GM12801 (cell line): ENCODE data around the gene PACSIN3.

ENCODE experiments used
- TF ChIP-seq, protein P1 (sequence below): IDR thresholded peaks from one replicate; pipeline ENCODE4 v1.5.1; 2011; ENCODE audit warnings: control low read depth; ENCODE audit not compliant: insufficient read length; ENCODE audit errors: extremely low read depth

The PACSIN3 gene

DNA sequence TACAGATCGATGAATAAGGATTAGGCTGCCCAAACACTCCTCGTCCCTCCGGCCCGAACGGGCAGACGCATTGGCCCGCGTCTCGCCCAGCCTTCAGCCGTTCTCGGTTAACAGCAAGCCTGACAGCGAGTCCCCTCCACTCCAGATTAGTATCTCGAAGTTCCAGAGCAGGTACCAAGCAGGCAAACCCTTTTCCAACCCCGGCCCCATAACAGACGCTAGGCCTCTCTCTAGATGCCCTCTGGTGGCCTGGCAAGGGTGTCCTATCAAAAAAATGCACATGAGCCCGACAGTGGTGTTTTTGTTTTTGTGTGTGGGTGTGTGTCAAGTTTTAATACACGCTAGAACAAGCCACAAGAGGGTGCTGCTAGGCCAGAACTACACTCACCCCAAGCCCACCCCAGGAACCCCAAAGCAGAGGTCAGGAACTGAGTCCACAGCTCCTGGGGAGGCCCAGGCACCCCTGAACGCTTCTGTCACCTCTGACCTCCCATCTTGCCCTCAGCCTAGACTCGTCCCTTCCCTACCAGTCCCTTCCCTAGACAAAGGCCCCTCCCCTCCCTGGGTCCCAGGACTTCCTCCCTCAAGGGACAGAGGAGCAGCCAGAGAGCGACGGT lies 8.9 kb downstream of the PACSIN3 start:
- TF ChIP-seq, protein P1, sequence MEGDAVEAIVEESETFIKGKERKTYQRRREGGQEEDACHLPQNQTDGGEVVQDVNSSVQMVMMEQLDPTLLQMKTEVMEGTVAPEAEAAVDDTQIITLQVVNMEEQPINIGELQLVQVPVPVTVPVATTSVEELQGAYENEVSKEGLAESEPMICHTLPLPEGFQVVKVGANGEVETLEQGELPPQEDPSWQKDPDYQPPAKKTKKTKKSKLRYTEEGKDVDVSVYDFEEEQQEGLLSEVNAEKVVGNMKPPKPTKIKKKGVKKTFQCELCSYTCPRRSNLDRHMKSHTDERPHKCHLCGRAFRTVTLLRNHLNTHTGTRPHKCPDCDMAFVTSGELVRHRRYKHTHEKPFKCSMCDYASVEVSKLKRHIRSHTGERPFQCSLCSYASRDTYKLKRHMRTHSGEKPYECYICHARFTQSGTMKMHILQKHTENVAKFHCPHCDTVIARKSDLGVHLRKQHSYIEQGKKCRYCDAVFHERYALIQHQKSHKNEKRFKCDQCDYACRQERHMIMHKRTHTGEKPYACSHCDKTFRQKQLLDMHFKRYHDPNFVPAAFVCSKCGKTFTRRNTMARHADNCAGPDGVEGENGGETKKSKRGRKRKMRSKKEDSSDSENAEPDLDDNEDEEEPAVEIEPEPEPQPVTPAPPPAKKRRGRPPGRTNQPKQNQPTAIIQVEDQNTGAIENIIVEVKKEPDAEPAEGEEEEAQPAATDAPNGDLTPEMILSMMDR = peak; percentile 1

DNA sequence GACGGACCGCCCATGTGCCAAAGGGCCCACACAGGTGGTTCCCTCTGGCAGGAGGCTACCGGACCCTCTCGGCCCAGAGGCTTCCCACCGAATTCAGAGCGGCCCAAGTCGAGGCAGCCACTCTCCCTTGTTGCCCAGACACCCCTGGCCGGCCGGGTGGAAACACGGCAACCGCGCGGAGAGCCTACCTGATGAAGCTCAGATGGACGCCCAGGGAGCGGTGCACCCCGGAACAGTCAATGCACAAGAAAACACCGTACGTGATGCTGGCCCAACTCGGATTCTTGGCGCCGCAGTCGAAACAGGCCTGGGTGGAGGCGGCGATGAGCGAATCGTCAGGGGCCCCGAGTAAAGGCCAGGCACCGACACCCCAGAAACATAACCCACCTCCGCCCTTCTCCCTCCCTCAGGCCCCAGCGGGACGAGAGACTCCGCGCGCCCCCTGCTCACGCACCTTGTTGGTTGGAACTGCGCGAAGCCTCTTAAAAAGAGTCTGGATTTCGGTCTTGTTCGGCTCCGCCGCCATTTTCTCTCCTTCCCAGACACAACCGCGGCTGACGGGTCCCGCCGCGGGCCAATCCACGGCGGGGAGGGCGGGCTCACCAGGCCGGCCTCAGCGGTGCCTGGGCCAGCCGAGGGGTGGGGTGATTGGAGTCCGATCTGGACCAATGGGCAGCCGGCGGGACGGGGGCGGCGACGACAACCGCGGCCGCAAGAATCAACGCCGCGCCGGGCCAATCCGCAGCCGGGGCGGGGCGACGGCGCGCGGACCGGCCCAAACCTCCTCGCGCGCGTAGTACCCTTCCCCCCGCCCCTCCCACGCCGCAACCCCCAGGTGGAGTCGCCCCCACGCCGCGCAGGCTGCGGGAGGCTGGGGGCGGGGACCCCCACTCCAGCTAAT lies 9.7 kb downstream of the PACSIN3 start, which contains the start of gene ARFGAP2:
TSS of gene ARFGAP2 (minus strand) at position 552 of the 901 bp plus-strand sequence. CDS start at position 526, 26 bp downstream.
- TF ChIP-seq, protein P1 = no peak

DNA sequence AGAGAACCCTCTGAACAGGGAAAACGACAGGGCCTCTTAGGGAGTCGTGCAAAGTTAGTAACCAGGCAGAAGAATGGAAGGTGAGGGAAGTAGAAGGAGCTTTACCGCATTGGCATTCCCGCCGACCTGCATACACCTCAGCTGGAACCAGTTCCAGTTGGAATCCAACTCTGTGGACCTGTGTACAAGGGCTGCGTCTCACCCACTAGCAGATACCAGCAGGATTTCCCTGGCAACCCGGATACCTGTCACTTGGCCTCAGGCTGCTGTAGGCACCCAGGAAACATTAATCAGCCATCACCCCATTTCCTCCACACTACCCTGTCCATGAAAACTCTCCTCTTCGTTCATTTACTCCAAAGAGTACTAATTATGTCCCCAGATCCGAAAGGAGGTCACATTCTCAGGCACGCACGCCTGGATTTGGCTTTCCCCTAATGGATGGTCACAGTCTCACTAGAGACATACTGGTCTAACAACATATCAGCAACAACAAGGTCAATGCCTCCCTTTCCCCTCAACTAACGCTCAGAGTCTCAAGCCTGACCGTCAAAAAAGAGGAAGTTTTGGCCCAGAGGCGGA lies 10.4 kb downstream of the PACSIN3 start:
- TF ChIP-seq, protein P1 = no peak

DNA sequence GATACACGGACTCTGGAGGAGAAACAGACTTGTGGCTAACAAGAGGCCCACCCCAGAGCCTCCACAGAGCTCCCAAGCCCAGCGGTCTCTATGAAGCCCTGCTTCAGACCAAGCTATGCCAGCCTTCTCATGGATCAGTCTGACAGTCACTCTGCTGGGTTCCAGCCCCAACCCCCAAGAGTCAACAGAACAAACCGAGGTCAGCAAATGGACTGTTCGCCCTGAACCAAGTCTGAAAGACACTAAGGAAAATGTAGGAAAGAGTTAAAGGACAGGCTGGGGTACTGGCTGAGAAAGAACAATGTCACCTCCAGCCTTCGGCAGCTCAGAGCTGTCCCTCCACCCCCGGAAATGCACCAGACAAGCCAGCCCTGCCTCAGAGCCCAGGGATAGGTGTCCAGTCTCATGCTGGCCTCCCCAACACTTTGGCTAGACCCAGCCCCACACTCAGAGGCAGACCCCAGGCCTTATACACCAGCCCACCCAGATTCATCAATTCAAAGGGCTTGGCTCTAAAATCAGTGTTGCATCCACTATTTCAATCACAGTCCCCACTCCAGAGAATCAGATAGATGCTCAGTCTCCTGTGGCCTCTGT lies 13.4 kb downstream of the PACSIN3 start:
- TF ChIP-seq, protein P1 = no peak

DNA sequence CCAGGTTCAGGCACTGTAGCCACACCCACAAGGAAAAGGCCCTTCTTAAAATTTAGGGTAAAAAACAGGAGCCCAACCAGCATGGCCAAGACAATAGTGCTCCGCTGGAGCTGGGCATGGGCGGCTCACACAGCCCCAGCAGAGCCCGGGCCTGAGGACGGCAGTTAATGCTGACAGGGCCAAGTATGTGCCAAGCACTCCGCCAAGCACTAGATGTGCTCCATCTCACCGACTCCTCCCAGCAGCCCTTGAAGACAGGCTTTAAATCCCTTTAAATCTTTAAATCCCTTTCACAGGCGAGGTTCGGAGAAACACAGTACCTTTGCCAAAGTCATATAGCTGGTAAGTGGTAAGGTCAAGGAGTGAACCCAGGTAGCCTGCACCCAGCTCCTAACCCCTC lies 14.4 kb downstream of the PACSIN3 start:
- TF ChIP-seq, protein P1 = no peak

DNA sequence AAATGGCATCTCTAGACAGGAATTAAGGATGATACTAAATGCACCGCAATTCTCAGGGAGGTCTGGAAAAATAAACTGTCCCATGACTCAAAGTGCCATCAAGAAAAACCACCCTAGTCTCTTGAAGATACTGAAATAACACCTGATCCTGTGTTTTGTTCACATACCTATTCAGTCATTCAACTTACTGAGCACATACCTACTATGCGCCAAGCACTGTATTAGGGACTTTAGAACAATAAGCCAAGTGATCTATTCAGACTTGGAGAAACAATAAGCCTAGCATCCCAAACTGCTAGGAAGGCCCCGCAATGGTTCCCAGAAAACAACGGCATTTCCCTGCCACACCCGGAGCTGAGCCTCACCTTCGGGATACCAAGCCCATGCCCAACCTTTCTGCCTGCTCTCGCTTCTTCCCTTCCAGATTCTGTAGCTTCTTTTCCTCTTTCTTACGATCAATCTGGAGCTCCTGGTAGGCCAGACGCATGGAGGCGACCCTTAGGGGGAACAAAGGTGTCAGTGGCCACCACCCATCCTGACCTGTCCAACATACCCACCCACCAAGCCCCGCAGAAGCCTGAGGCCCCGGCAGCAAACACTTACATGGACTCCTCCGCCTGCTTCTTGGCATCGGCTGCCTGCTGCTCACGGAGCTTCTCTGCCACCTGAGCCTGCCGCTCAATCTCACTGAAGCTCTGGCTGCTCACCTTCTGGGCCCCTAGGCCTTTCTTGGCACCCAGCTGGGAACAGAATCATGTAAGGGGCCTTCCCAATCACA lies 15.0 kb downstream of the PACSIN3 start:
- TF ChIP-seq, protein P1 = no peak

DNA sequence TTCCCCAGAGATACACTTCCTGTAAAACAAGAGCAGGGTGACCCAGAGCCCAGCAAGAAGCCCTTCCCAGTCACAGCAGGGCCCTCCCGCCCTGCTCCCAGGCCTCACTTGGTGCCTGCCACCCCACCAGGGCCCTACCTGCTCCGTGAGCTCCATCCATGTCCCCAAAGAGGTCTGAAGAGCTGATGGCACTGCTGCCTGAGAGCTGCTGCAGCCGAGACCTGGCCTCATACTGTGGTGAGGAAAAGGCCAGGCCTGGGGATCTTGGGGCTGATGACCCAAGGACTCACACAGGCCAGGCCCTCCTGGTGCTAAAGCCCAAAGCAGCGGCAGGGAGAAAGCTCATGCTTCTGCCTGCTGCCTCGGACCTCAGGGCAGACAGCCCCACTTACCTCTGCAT lies 19.9 kb downstream of the PACSIN3 start:
- TF ChIP-seq, protein P1 = no peak
